Muscle of leg (tissue), 11 donors: Measurements from ENCODE around the gene LHPP. TPM values are rescaled to one million over a fixed set of nuclear protein-coding genes. Genes with fewer than 3 reads are reported as not detected.

Source experiments
- DNase-seq: peaks from one replicate; pipeline ENCODE4 v3.0.0; 2013
- H3K27ac ChIP-seq: one replicate; pipeline ENCODE4 v1.5.1; 2013; ENCODE audit warnings: mild to moderate bottlenecking, low read length, control low read depth
- H3K27me3 ChIP-seq: one replicate; pipeline ENCODE4 v1.6.1; 2013; ENCODE audit warnings: low read length; ENCODE audit not compliant: control insufficient read depth, insufficient read depth
- H3K36me3 ChIP-seq: one replicate; pipeline ENCODE4 v1.6.1; 2013; ENCODE audit warnings: low read length; ENCODE audit not compliant: control insufficient read depth, insufficient read depth
- H3K4me1 ChIP-seq: one replicate; pipeline ENCODE4 v1.6.1; 2013; ENCODE audit warnings: low read length; ENCODE audit not compliant: control insufficient read depth, insufficient read depth
- H3K4me3 ChIP-seq: one replicate; pipeline ENCODE4 v1.5.1; 2013; ENCODE audit warnings: low read length, control low read depth
- H3K9me3 ChIP-seq: replicated peaks from 2 replicates; pipeline ENCODE4 v1.6.1; 2013; ENCODE audit warnings: low read depth, low read length; ENCODE audit not compliant: control insufficient read depth
- WGBS: methylation state at CpG from one replicate; pipeline ENCODE4 v1.1.5; 2013; ENCODE audit warnings: missing lambda C conversion rate; ENCODE audit not compliant: insufficient coverage; 5-methylcytosine and 5-hydroxymethylcytosine counted together
- polyA plus RNA-seq, 8 donors: library from polyadenylated mRNA; unstranded; fragments of 120-200 nt; gene quantifications; one replicate each; pipeline versions ENCODE4 v1.2.1 to v1.2.3, GENCODE V29; 2013; ENCODE audit warnings: inconsistent platforms in 1 of 8, low replicate concordance in 1 of 8; ENCODE audit not compliant: insufficient read length in 8 of 8, insufficient read depth in 1 of 8
- total RNA-seq: library from RNA; stranded (reverse); fragments of 120-200 nt; gene quantifications from one replicate; pipeline ENCODE4 v1.2.4, GENCODE V29; 2013

The LHPP gene
- total and polyA plus RNA-seq, 9 donors: 2.9 to 9.9 (median 8.0) TPM

GRCh38 chr10:124561206-124561605 lies 99.6 kb downstream of the LHPP start:
- H3K9me3 ChIP-seq: peaks cover 5% of the 10 kb centered on the region
- peaks cover 58% of the 10 kb centered on the region for H3K4me1 ChIP-seq
- no peak for DNase-seq
- no peaks in the 10 kb centered on the region for H3K27me3 ChIP-seq
- H3K36me3 ChIP-seq: no peaks in the 10 kb centered on the region
- no peak overlapping the region for H3K4me3 ChIP-seq
- H3K27ac ChIP-seq: peak overlapping the region; percentile 96
- whole genome bisulfite sequencing: no CpG with 5 or more reads among the region's 5 CpGs

DNA sequence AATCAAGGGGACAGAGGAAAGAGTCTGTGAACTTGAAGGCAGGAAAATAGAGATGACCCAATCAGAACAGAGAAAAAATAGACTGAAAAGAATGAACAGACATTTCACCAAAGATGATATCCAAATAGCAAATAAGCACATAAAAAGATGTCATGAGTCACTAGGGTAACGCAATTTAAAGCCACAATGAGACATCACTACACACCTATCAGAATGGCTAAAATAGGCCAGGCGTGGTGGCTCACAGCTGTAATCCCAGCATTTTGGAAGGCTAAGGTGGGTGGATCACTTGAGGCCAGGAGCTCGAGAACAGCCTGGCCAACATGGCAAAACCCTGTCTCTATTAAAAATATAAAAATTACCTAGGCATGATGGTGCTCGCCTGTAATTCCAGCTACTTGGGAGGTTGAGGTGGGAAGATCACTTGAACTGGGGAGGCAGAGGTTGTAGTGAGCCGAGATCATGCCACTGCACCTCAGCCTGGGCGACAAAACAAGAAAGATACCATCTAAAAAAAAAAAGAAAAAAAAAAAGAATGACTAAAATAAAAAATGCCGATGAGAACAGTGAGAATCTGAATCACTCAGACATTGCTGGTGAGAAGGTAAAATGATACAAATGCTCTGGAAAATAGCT lies 100.9 kb downstream of the LHPP start:
- Histone ChIP-seq H3K27ac (no peak overlapping the region), H3K9me3 (peaks cover 5% of the 10 kb centered on the region), H3K27me3 (no peaks in the 10 kb centered on the region), H3K4me3 (no peak overlapping the region), H3K4me1 (peaks cover 71% of the 10 kb centered on the region), H3K36me3 (no peaks in the 10 kb centered on the region)
- no peak for DNase-seq
- WGBS: no CpG with 5 or more reads among the region's 7 CpGs

GRCh38 chr10:124563320-124564040 lies 101.9 kb downstream of the LHPP start:
- Histone ChIP-seq H3K4me1 (peaks cover 67% of the 10 kb centered on the region), H3K27ac (no peak overlapping the region), H3K36me3 (no peaks in the 10 kb centered on the region), H3K9me3 (peaks cover 5% of the 10 kb centered on the region), H3K27me3 (no peaks in the 10 kb centered on the region), H3K4me3 (no peak overlapping the region)
- WGBS: 82% methylated on average over 3 of the region's 7 CpGs
- DNase-seq: no peak

DNA sequence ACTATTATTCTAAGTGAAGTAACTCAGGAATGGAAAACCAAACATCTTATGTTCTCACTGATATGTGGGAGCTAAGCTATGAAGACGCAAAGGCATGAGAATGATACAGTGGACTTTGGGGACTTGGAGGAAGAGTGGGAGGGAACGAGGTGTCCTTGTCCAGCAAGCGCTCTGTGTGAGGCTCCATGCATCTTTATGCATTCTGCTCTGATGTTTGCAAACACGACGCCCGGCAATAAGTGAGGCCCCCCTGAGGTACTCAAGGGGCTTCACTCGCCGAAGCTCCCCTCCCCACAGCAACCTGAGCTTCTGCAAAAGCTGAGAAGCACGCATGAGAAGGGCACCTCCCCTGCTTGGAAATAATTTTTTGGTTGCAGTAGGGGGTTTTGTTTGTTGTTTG lies 103.3 kb downstream of the LHPP start:
- Histone ChIP-seq H3K27ac (peak overlapping the region; percentile 82), H3K4me1 (peaks cover 67% of the 10 kb centered on the region), H3K4me3 (no peak overlapping the region), H3K27me3 (no peaks in the 10 kb centered on the region), H3K9me3 (peaks cover 5% of the 10 kb centered on the region), H3K36me3 (no peaks in the 10 kb centered on the region)
- WGBS: 14% methylated on average over 4 of the region's 9 CpGs
- DNase-seq: no peak

DNA sequence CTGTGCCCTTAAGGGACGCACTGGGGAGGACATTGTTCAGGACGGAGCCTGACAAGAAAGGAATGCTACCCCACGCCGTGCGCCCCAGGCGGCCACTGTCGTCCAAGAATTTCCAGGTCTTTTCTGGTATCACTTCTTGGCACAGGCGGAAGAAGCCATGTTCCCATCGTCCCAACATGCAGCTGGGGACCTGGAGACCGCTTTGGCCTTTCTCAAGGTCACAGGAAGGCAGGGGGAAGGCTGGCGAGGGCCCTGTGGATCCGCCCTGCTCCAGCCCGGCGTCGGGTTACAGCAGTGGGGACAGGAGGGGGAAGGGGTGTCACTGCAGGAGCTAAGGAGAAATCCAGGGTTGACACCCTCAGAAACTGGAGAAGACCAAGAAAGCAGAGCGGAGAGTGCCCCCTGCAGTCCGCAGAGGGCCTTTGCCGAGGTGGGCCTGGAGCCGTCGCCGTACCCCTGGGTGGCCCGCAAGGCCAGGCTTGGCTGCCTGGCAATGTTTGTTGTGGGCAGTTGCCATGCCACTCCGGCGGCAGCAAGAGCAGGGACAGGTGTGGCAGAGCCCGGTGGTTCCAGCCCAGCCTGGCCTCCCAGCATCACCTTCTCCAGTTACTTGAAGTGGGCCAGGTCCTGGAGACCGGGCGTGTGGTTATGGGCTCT lies 104.1 kb downstream of the LHPP start:
- DNase-seq: peak; percentile 76
- no peaks in the 10 kb centered on the region for H3K36me3 ChIP-seq
- H3K4me3 ChIP-seq: no peak overlapping the region
- no peaks in the 10 kb centered on the region for H3K27me3 ChIP-seq
- peaks cover 5% of the 10 kb centered on the region for H3K9me3 ChIP-seq
- peak overlapping the region; percentile 82 for H3K27ac ChIP-seq
- 45% methylated on average over 26 of the region's 27 CpGs for WGBS
- peaks cover 63% of the 10 kb centered on the region for H3K4me1 ChIP-seq

- H3K4me1 ChIP-seq: peaks cover 56% of the 10 kb centered on the region
- peak overlapping the region; percentile 69 for H3K27ac ChIP-seq
- no peak for DNase-seq
- H3K4me3 ChIP-seq: no peak overlapping the region
- H3K9me3 ChIP-seq: peaks cover 5% of the 10 kb centered on the region
- WGBS: 89% methylated on average over 4 of the region's 9 CpGs
- no peaks in the 10 kb centered on the region for H3K27me3 ChIP-seq
- no peaks in the 10 kb centered on the region for H3K36me3 ChIP-seq
Observed at GRCh38 chr10:124566222-124566888, 104.7 kb downstream of the LHPP start.

DNA sequence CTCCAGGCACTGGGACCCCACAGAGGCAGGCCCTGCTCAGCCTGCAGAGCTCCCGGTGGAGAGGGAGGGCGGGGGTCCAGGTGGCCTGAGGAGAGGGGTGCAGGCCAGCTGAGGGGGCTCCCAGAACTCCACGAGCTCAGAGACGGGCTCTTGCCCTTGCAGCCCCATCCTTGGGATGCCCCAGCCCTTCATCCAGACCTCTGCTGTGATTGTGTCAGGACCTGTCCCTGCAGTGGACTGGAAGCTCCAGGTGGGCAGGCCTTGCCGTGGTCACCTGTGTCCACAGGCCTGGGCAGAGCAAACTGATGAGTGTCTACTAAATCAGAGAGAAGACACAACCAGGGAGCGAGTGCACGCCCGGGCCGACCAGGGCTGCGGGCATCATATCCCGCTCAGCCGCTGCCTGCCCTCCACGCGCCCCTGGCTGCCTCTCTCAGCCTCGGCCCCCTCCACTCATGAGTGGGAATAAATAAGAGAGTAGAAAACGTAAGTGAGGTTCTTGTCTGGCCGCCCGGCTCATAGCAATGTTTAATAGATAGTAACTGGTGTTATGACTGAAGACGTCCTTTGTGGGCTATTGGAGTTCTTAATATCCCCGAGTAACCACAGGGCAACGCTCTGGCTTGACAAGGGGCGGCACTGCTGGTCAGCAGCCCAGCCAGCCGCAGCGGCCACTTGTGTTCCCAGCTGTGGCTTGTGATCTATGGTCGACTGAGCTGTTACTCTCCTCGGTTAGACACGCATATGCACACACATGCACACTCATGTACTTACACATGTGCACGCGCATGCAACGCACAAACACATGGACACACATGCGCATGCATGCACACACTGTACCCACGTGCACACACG lies 105.6 kb downstream of the LHPP start:
- no peaks in the 10 kb centered on the region for H3K36me3 ChIP-seq
- peaks cover 53% of the 10 kb centered on the region for H3K4me1 ChIP-seq
- H3K4me3 ChIP-seq: no peak overlapping the region
- H3K27ac ChIP-seq: peak overlapping the region; percentile 69
- no peak for DNase-seq
- no peaks in the 10 kb centered on the region for H3K9me3 ChIP-seq
- H3K27me3 ChIP-seq: no peaks in the 10 kb centered on the region
- 81% methylated on average over 21 of the region's 33 CpGs for WGBS

DNA sequence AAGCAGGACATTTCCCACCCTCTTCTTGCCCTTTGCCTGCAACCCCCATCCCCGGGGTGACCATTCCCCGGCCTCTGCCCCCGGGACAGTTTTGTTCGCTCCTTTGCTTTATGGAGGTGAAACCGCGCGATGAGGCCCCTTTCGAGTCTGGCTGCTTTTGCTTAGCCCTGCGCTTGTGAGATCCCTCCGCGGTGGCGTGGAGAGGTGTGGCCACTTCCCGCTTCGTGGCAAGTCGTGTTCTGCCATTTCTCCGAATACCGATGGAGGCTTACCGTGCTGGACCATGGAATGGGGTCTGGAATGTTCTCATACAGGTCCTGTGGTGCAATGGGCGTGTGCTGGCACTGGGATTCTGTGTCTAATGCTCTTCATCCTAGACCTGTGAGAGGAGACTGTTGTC lies 106.7 kb downstream of the LHPP start:
- Histone ChIP-seq H3K9me3 (no peaks in the 10 kb centered on the region), H3K27ac (peak overlapping the region; percentile 54), H3K36me3 (no peaks in the 10 kb centered on the region), H3K27me3 (no peaks in the 10 kb centered on the region), H3K4me3 (no peak overlapping the region), H3K4me1 (peaks cover 53% of the 10 kb centered on the region)
- DNase-seq: no peak
- 90% methylated on average over 15 of the region's 19 CpGs for WGBS

DNA sequence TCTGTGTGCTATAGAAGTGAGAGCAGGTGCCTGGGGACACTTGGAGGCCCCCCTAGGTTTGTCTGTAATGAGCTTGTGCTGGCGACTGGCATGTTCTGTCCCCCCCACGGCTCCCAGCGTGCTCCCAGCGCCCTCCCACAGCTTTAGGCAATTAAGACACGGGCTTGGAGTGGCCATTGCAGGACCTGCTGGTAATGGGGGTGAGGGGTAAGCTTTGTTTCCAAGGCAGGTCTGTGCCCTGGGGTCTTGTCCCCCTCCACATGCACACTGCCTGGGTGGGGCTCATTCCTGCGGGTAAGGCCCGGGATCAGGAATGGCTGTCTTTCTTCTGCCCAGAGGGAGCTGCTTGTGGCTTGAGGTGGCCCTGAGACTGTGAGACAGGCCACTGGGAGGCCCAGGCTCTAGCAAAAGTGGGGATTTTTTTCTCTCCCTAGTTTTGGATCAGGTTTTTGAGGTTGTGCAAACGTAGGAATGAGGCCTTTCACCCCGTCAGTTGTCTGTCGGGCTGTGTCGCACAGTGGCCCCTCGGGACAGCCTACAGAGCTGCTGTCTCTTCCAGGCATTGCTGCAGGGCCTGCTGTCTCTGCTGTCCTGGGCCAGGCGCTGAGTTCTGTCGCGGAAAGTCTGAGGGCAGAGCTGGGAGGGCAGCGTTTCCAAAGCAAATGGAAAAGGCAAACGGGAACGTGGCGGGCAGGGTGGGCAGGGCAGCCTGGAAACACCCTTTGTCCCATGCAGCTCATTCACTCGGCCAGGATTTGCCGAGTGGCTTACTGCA lies 107.4 kb downstream of the LHPP start:
- 57% methylated on average over 16 of the region's 21 CpGs for whole genome bisulfite sequencing
- H3K27me3 ChIP-seq: no peaks in the 10 kb centered on the region
- H3K9me3 ChIP-seq: no peaks in the 10 kb centered on the region
- DNase-seq: peak; percentile 50
- no peaks in the 10 kb centered on the region for H3K36me3 ChIP-seq
- H3K4me1 ChIP-seq: peaks cover 53% of the 10 kb centered on the region
- peak overlapping the region; percentile 54 for H3K27ac ChIP-seq
- H3K4me3 ChIP-seq: no peak overlapping the region
